Activated CD8-positive, alpha-beta T cell treated with anti-CD3 and anti-CD28 coated beads for 36 hours (primary cell): Measurements from ENCODE around the gene CXCL8. TPM values are rescaled to one million over a fixed set of nuclear protein-coding genes. Genes with fewer than 3 reads are reported as not detected.

Experiments
- ATAC-seq: fragments of 200-7000 bp; cut with Tn5 transposase; one replicate; pipeline ENCODE4 v1.10.0; 2021; ENCODE audit warnings: mild to moderate bottlenecking, moderate library complexity
- CTCF ChIA-PET: fragments of 350-600 bp; sonication (Branson Sonifier 250); formaldehyde crosslinking; loops from one replicate; lab custom pipeline; 2021; ENCODE audit warnings: antibody characterized with exemption; lab: Charles Lee
- POLR2A ChIA-PET: fragments of 350-600 bp; sonication (Branson Sonifier 250); formaldehyde crosslinking; loops from one replicate; lab custom pipeline; 2021; ENCODE audit warnings: antibody characterized with exemption; lab: Charles Lee
- DNase-seq: peaks from one replicate; pipeline ENCODE4 v3.0.0-alpha.2; 2020
- H3K27ac Mint-ChIP-seq: one replicate; pipeline ENCODE4 v1.8.0; 2021; ENCODE audit warnings: mild to moderate bottlenecking, mixed read lengths
- H3K27me3 Mint-ChIP-seq: one replicate; pipeline ENCODE4 v1.8.0; 2021; ENCODE audit warnings: mixed read lengths
- H3K36me3 Mint-ChIP-seq: one replicate; pipeline ENCODE4 v1.8.0; 2021; ENCODE audit warnings: low read depth, mixed read lengths
- H3K4me1 Mint-ChIP-seq: one replicate; pipeline ENCODE4 v1.8.0; 2021; ENCODE audit warnings: low read depth, mixed read lengths
- H3K4me3 Mint-ChIP-seq: one replicate; pipeline ENCODE4 v1.8.0; 2021; ENCODE audit warnings: mild to moderate bottlenecking, moderate library complexity, mixed read lengths
- H3K9me3 Mint-ChIP-seq: one replicate; pipeline ENCODE4 v1.8.0; 2021; ENCODE audit warnings: mixed read lengths
- CTCF ChIP-seq: fragments of 200-600 bp; IDR thresholded peaks from one replicate; pipeline ENCODE4 v1.8.0; 2022; ENCODE audit warnings: antibody characterized with exemption, mild to moderate bottlenecking
- intact Hi-C: fragments of 100-400 bp; cut with micrococcal nuclease; formaldehyde crosslinking; loops from one replicate; pipeline ENCODE4 v1.10.0; 2022
- total RNA-seq, 2 experiments: library from RNA; stranded (reverse); gene quantifications; one replicate each; pipeline ENCODE4 v1.2.3, GENCODE V29; 2021

Gene CXCL8
- total RNA-seq, 2 experiments from 2014 or later = 0.18 TPM; not detected in 1

GRCh38 chr4:73704314-73705055 is 35.9 kb upstream of the CXCL8 start:
- no peak for TF ChIP-seq CTCF
- ATAC-seq (peak; percentile 37), DNase-seq (peak; percentile 1)
- Mint-ChIP-seq H3K9me3 (no peaks in the 10 kb centered on the region), H3K36me3 (no peaks in the 10 kb centered on the region), H3K27me3 (peaks cover 1% of the 10 kb centered on the region), H3K4me3 (no peak overlapping the region), H3K27ac (no peak overlapping the region), H3K4me1 (no peaks in the 10 kb centered on the region)
- CTCF ChIA-PET = no interaction called here
- POLR2A ChIA-PET = no interaction called here
- intact Hi-C loops = no loop called here

DNA sequence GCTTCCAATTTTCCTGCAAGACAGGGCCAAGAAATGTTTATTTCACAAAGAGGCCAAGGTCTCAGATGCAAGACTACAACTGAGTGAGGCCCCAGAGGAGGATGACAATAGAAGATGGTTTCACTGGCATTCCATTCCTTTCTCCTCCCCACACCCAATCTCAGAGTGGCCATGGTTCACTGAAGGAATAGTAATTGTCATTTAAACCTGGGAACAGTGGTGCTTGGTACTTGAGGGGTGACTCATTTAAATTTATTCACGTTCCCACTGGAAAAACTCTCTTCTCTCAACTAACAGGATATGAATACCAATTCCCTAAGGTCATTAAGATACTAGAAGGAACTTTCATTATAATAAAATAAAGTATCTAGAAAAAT is 35.3 kb upstream of the CXCL8 start:
- Mint-ChIP-seq H3K4me3 (no peak overlapping the region), H3K36me3 (no peaks in the 10 kb centered on the region), H3K4me1 (no peaks in the 10 kb centered on the region), H3K27me3 (peaks cover 1% of the 10 kb centered on the region), H3K27ac (no peak overlapping the region), H3K9me3 (no peaks in the 10 kb centered on the region)
- intact Hi-C loops = no loop called here
- ATAC-seq (no peak), DNase-seq (no peak)
- no peak for TF ChIP-seq CTCF
- CTCF ChIA-PET = interaction anchor here (0.6 kb wide), 1 partner anchor 20 kb away, joined by 3 read pairs; no protein-coding TSS in a partner anchor
- POLR2A ChIA-PET = no interaction called here

DNA sequence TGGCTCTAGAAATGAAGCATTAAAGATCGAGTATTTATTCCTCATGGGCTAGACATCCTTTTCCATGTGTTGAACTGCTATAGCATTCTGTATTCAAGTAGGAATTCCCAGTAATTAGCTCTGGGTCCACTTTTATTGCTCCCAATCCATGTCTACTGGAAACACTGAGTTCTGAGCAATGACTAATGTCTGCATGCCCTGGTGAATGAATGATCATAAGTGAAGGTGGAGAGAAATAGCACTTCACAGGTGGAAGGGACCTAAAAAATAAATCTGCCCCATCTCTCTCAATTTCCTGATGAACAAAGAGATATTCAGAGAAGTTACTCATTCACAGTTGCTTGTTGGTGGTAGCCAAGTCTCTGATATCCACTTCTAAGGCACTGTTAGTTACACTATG is 34.6 kb upstream of the CXCL8 start:
- Mint-ChIP-seq H3K4me1 (no peaks in the 10 kb centered on the region), H3K27ac (no peak overlapping the region), H3K36me3 (no peaks in the 10 kb centered on the region), H3K4me3 (no peak overlapping the region), H3K9me3 (no peaks in the 10 kb centered on the region), H3K27me3 (peaks cover 1% of the 10 kb centered on the region)
- ATAC-seq = no peak
- no peak for DNase-seq
- ChIA-PET CTCF (interaction anchor here (0.6 kb wide), 1 partner anchor 20 kb away, joined by 3 read pairs; no protein-coding TSS in a partner anchor), POLR2A (no interaction called here)
- intact Hi-C loops = no loop called here
- no peak for TF ChIP-seq CTCF

DNA sequence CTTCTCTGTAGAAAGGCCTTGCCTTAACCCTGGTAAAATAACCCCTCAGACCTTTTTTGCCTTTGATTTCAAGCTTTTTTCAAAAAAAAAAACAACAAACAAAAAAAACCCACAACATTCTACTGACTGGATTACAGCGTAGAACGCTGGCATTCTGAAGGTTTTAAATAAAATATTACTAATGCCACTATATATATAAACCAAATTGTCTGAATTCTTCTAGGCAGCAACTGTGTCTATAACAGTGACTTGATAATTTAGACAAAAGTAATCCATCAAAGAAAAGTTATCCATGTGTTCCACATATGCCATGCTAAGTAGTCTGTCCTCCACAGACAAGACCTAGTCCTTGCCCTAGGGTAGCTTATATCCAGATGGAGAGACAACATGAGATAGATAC is 33.6 kb upstream of the CXCL8 start:
- no peak for TF ChIP-seq CTCF
- H3K4me1 Mint-ChIP-seq = no peaks in the 10 kb centered on the region
- H3K27me3 Mint-ChIP-seq = no peaks in the 10 kb centered on the region
- CTCF ChIA-PET = no interaction called here
- ATAC-seq = no peak
- no peak overlapping the region for H3K27ac Mint-ChIP-seq
- no peak overlapping the region for H3K4me3 Mint-ChIP-seq
- no peaks in the 10 kb centered on the region for H3K36me3 Mint-ChIP-seq
- intact Hi-C loops = no loop called here
- POLR2A ChIA-PET = no interaction called here
- H3K9me3 Mint-ChIP-seq = no peaks in the 10 kb centered on the region
- DNase-seq = no peak

DNA sequence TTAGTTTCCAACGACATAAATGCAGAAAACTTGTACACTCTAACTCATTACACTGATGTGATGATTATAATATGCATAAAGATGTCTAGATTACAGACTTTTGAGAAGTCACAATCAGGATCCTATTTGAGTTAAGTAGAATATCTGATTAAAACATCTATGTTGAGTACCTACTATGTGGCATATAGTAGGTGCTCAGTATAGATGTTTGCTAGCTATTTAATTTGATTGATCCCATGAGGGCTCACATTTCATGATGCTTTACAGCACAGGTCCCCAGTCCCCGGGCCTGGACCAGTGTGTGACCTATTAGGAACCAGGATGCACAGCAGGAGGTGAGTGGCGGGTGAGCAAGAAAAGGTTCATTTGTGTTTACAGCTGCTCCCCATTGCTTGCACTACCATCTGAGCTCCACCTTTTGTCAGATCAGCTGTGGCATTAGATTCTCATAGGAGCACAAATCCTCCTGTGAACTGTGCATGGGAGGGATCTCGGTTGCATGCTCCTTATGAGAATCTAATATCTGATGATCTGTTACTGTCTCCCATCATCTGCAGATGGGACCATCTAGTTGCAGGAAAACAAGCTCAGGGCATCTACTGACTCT is 33.0 kb upstream of the CXCL8 start:
- ATAC-seq = no peak
- no peak for TF ChIP-seq CTCF
- Mint-ChIP-seq H3K27me3 (no peaks in the 10 kb centered on the region), H3K36me3 (no peaks in the 10 kb centered on the region), H3K27ac (no peak overlapping the region), H3K9me3 (no peaks in the 10 kb centered on the region), H3K4me3 (no peak overlapping the region), H3K4me1 (no peaks in the 10 kb centered on the region)
- DNase-seq = no peak
- intact Hi-C loops = no loop called here
- ChIA-PET CTCF (no interaction called here), POLR2A (no interaction called here)
